ENCODE measurements around the gene MLLT1.

- TF ChIP-seq, protein P1, sequence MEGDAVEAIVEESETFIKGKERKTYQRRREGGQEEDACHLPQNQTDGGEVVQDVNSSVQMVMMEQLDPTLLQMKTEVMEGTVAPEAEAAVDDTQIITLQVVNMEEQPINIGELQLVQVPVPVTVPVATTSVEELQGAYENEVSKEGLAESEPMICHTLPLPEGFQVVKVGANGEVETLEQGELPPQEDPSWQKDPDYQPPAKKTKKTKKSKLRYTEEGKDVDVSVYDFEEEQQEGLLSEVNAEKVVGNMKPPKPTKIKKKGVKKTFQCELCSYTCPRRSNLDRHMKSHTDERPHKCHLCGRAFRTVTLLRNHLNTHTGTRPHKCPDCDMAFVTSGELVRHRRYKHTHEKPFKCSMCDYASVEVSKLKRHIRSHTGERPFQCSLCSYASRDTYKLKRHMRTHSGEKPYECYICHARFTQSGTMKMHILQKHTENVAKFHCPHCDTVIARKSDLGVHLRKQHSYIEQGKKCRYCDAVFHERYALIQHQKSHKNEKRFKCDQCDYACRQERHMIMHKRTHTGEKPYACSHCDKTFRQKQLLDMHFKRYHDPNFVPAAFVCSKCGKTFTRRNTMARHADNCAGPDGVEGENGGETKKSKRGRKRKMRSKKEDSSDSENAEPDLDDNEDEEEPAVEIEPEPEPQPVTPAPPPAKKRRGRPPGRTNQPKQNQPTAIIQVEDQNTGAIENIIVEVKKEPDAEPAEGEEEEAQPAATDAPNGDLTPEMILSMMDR (IDR thresholded peaks at IDR 0.05): no peak
- TF ChIP-seq POLR2AphosphoS5 (IDR thresholded peaks at IDR 0.05; ENCODE audit: low read depth, low read length) (no peak), REST (IDR thresholded peaks at IDR 0.05; ENCODE audit: insufficient read depth in 1 of 2, low read depth in 2 of 2, low read length in 1 of 2) (no peak)
These were observed 39.0 kb upstream of the MLLT1 start for GRCh38 chr19:6318772-6319171.

All from Panc1 (cell line).